GM18907 (cell line): Measurements from ENCODE around the gene TFG.
"Not testable (repeated sequence)": the region's sequence is repeated elsewhere in the genome, so short reads cannot be mapped to it uniquely, and the experiment has no call there.

Experiments used
- ATAC-seq: cut with Tn5 transposase; IDR thresholded peaks from one replicate; pipeline ENCODE4 v1.9.1; 2021; ENCODE audit warnings: mild to moderate bottlenecking, moderate library complexity; ENCODE audit not compliant: unreplicated experiment

TFG gene

GRCh38 chr3:100708989-100709841 is at the start of gene TFG:
TFG (plus strand) TSS chr3:100709494; CDS start chr3:100713686, 4,192 bp downstream.
- peak; percentile 95 for ATAC-seq

- not testable (repeated sequence) for ATAC-seq
Measured at GRCh38 chr3:100661294-100661693, 48.0 kb upstream of the TFG start.

- ATAC-seq = no peak
Measured at GRCh38 chr3:100662113-100662823, 47.0 kb upstream of the TFG start.

- no peak for ATAC-seq
Measured at GRCh38 chr3:100665230-100665629, 44.1 kb upstream of the TFG start.

GRCh38 chr3:100666699-100667098 is 42.6 kb upstream of the TFG start:
- not testable (repeated sequence) for ATAC-seq

GRCh38 chr3:100667316-100667715 is 42.0 kb upstream of the TFG start:
- ATAC-seq = not testable (repeated sequence)

GRCh38 chr3:100670995-100671394 is 38.3 kb upstream of the TFG start:
- not testable (repeated sequence) for ATAC-seq

GRCh38 chr3:100681496-100681895 is 27.8 kb upstream of the TFG start:
- ATAC-seq = no peak

GRCh38 chr3:100682056-100682853 is 27.0 kb upstream of the TFG start:
- ATAC-seq = no peak

- ATAC-seq = no peak
Measured at GRCh38 chr3:100682854-100683760, 26.2 kb upstream of the TFG start.

GRCh38 chr3:100693225-100693624 is 16.1 kb upstream of the TFG start:
- ATAC-seq = no peak

GRCh38 chr3:100695696-100696095 is 13.6 kb upstream of the TFG start:
- no peak for ATAC-seq

- no peak for ATAC-seq
Measured at GRCh38 chr3:100696161-100696560, 13.1 kb upstream of the TFG start.

GRCh38 chr3:100697172-100697571 is 12.1 kb upstream of the TFG start:
- no peak for ATAC-seq

- no peak for ATAC-seq
Measured at GRCh38 chr3:100697723-100698285, 11.5 kb upstream of the TFG start.

- ATAC-seq = no peak
Measured at GRCh38 chr3:100698736-100699135, 10.6 kb upstream of the TFG start.

GRCh38 chr3:100700708-100701107 is 8.6 kb upstream of the TFG start:
- no peak for ATAC-seq

- ATAC-seq = no peak
Measured at GRCh38 chr3:100702082-100702979, 7.0 kb upstream of the TFG start.

- ATAC-seq = no peak
Measured at GRCh38 chr3:100702980-100703345, 6.3 kb upstream of the TFG start.
